OCI-LY7 (cell line): ENCODE measurements around the gene ATP6V1C2. TPM values are rescaled to one million over a fixed set of nuclear protein-coding genes. Genes with fewer than 3 reads are reported as not detected.

Experiments used
- BruUV-seq: library from RNA; stranded (reverse); fragments of 400-500 nt; replicated peaks from 2 replicates; lab custom pipeline; 2021; lab: Mats Ljungman, UMichigan
- CTCF ChIA-PET: fragments of 300-600 bp; sonication (Branson Sonifier 250); formaldehyde crosslinking; loops from one replicate; lab custom pipeline; 2022; ENCODE audit warnings: antibody characterized with exemption; ENCODE audit not compliant: unreplicated experiment; lab: Charles Lee
- POLR2A ChIA-PET: fragments of 300-600 bp; sonication (Branson Sonifier 250); formaldehyde crosslinking; loops from one replicate; lab custom pipeline; 2022; ENCODE audit warnings: antibody characterized with exemption; lab: Charles Lee
- DNase-seq: peaks from one replicate; pipeline ENCODE4 v3.0.0-alpha.2; 2015; ENCODE audit warnings: low spot score
- H2AFZ ChIP-seq: fragments of 200-600 bp; sonication (generic), shearing (Covaris generic); 2 replicates; pipeline ENCODE4 v1.6.1; 2014; ENCODE audit warnings: mild to moderate bottlenecking, antibody characterized with exemption, low read length, moderate library complexity
- H3K27ac ChIP-seq: fragments of 200-600 bp; sonication (generic); 2 replicates; pipeline ENCODE4 v1.5.1; 2014; ENCODE audit warnings: mixed run types, low read depth, mild to moderate bottlenecking, moderate library complexity, low read length, inconsistent platforms; ENCODE audit not compliant: poor library complexity, severe bottlenecking
- H3K36me3 ChIP-seq: fragments of 200-600 bp; sonication (generic); 2 replicates; pipeline ENCODE4 v1.6.1; 2014; ENCODE audit warnings: mild to moderate bottlenecking, antibody characterized with exemption, low read length, moderate library complexity, mixed read lengths; ENCODE audit not compliant: insufficient read depth
- H3K4me1 ChIP-seq: fragments of 200-600 bp; sonication (generic); 2 replicates; pipeline ENCODE4 v1.5.1; 2014; ENCODE audit warnings: mild to moderate bottlenecking, low read length; ENCODE audit not compliant: insufficient read depth, poor library complexity, severe bottlenecking
- H3K4me2 ChIP-seq: fragments of 200-600 bp; sonication (generic); 2 replicates; pipeline ENCODE4 v1.6.1; 2014; ENCODE audit warnings: mild to moderate bottlenecking, low read length
- H3K4me3 ChIP-seq: fragments of 200-600 bp; sonication (generic); 2 replicates; pipeline ENCODE4 v1.5.1; 2014; ENCODE audit warnings: mild to moderate bottlenecking, low read depth, low read length; ENCODE audit not compliant: poor library complexity, severe bottlenecking
- H3K79me2 ChIP-seq: fragments of 200-600 bp; sonication (generic); 2 replicates; pipeline ENCODE4 v1.6.1; 2016; ENCODE audit warnings: low read depth, mild to moderate bottlenecking, low read length, moderate library complexity, mixed read lengths; ENCODE audit not compliant: insufficient read depth
- H3K9me2 ChIP-seq: fragments of 200-600 bp; sonication (generic); 2 replicates; pipeline ENCODE4 v1.6.1; 2016; ENCODE audit warnings: mild to moderate bottlenecking, low read length, mixed read lengths; ENCODE audit not compliant: insufficient read depth
- H3K9me3 ChIP-seq: fragments of 200-600 bp; sonication (generic); 2 replicates; pipeline ENCODE4 v1.6.1; 2014; ENCODE audit warnings: mild to moderate bottlenecking, mixed run types, low read length, mixed read lengths
- H4K20me1 ChIP-seq: fragments of 200-600 bp; sonication (generic); 2 replicates; pipeline ENCODE4 v1.6.1; 2014; ENCODE audit warnings: mild to moderate bottlenecking, antibody characterized with exemption, low read length, moderate library complexity, mixed read lengths; ENCODE audit not compliant: insufficient read depth
- EZH2phosphoT487 ChIP-seq: fragments of 200-600 bp; sonication (generic); IDR thresholded peaks from 2 replicates; pipeline ENCODE4 v1.6.1; 2018; ENCODE audit warnings: low read depth, borderline replicate concordance, mild to moderate bottlenecking, mixed run types, antibody characterized with exemption, low read length, moderate library complexity, mixed read lengths
- intact Hi-C: fragments of 100-400 bp; cut with micrococcal nuclease; formaldehyde crosslinking; loops from one replicate; pipeline ENCODE4 v1.10.0; 2022; ENCODE audit not compliant: unreplicated experiment
- total RNA-seq, 2 experiments: library from RNA; depleted of rRNA in 1 of 2; stranded (reverse); fragments of >200 nt in 1 of 2; shearing (Covaris generic) in 1 of 2; gene quantifications; 2 replicates each; pipeline ENCODE4 v1.2.3, GENCODE V29; 2014 to 2022
- TF ChIP-seq, protein P1 (sequence below): fragments of 200-600 bp; sonication (generic); conservative IDR thresholded peaks from 2 replicates; pipeline ENCODE4 v1.5.1; 2014; ENCODE audit warnings: mild to moderate bottlenecking, antibody characterized with exemption, low read length, moderate library complexity, mixed read lengths

ATP6V1C2 gene
- total RNA-seq, 2 experiments from 2014 or later, result 0.13 TPM; not detected in 1

DNA sequence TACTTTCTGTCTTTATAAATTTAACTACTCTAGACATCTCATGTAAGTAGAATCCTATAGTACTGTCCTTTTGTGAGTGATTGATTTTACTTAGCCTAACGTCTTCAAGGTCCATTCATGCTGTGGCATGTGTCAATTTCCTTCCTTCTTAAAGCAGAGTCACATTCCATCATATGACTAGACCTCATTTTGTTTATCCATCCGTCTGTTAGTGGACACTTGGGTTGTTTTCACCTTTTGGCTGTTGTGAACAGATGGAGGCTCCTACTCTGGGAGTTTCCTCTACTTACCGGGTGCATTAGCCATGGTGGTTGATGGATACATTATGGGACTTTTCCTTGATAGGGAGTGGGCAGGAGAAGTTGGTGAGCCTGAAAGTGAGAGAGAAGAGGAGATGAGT lies 97.6 kb downstream of the ATP6V1C2 start:
- no peaks in the 10 kb centered on the region for H3K4me1 ChIP-seq
- intact Hi-C loops, result no loop called here
- no peak overlapping the region for H3K27ac ChIP-seq
- H3K79me2 ChIP-seq, result no peaks in the 10 kb centered on the region
- no peaks in the 10 kb centered on the region for H3K36me3 ChIP-seq
- POLR2A ChIA-PET, result no interaction called here
- no peak overlapping the region for H2AFZ ChIP-seq
- BruUV-seq, result no TSS peak
- no peaks in the 10 kb centered on the region for H3K9me2 ChIP-seq
- CTCF ChIA-PET, result no interaction called here
- H3K9me3 ChIP-seq, result no peaks in the 10 kb centered on the region
- no peak for DNase-seq
- H3K4me3 ChIP-seq, result no peak overlapping the region
- no peak for TF ChIP-seq EZH2phosphoT487
- TF ChIP-seq, protein P1, sequence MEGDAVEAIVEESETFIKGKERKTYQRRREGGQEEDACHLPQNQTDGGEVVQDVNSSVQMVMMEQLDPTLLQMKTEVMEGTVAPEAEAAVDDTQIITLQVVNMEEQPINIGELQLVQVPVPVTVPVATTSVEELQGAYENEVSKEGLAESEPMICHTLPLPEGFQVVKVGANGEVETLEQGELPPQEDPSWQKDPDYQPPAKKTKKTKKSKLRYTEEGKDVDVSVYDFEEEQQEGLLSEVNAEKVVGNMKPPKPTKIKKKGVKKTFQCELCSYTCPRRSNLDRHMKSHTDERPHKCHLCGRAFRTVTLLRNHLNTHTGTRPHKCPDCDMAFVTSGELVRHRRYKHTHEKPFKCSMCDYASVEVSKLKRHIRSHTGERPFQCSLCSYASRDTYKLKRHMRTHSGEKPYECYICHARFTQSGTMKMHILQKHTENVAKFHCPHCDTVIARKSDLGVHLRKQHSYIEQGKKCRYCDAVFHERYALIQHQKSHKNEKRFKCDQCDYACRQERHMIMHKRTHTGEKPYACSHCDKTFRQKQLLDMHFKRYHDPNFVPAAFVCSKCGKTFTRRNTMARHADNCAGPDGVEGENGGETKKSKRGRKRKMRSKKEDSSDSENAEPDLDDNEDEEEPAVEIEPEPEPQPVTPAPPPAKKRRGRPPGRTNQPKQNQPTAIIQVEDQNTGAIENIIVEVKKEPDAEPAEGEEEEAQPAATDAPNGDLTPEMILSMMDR, result no peak
- no peak overlapping the region for H3K4me2 ChIP-seq
- no peaks in the 10 kb centered on the region for H4K20me1 ChIP-seq

DNA sequence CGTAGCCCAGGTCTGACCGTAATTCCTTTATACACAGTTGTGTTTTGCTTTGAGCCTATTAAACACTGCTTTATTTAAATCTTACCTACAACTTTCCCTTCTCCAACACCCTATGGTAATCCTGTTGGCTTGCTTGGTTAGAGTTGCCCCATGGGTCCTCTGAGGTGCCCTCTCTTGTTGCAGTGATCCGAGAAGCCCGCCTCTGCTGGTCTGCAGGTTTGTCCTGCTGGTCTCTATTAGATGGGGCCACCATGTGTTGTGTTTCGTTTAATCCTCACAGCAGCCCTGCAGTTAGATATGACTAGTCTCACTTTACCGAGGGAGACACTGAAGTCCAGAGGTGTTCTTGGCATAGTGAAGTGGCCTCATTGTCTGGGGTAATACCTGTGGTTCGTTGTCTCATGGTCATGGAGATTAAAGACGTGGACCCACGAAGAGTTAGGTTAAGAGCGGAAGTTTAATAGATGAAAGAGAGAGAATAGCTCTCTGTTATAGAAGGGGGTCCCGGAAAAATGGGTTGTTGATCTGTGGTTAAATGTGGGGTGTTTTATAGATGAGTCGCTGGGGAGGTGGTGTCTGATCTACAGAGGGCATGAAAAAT lies 98.4 kb downstream of the ATP6V1C2 start:
- no peak overlapping the region for H3K4me3 ChIP-seq

DNA sequence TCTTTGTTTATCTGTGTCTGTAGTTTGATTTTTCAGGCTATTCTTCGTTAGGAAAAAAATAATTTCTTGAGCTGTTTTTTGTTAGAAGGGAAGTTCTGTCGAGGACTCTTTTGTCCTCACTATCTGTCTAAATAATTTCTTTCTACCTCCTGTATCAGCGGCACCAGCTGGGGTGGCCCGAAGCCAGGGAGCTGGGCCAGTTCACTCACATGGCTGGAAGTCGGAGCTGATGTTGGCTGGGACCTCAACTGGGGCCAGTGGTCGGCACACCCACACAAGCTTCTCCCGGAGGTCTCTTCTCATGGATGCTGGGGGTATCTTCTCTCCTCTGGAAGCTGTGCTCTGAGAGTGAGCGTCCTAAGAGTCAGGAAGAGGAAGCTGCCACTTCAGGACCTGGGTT lies 99.1 kb downstream of the ATP6V1C2 start:
- POLR2A ChIA-PET, result interaction anchor here (0.6 to 0.7 kb wide), 4 partner anchors 9 to 329 kb away, joined by 3 to 4 read pairs (median 3); no protein-coding TSS in a partner anchor
- Histone ChIP-seq H3K9me3 (no peaks in the 10 kb centered on the region), H3K79me2 (no peaks in the 10 kb centered on the region), H2AFZ (no peak overlapping the region), H3K9me2 (no peaks in the 10 kb centered on the region), H3K27ac (no peak overlapping the region), H4K20me1 (no peaks in the 10 kb centered on the region), H3K4me1 (no peaks in the 10 kb centered on the region), H3K36me3 (no peaks in the 10 kb centered on the region), H3K4me3 (no peak overlapping the region), H3K4me2 (no peak overlapping the region)
- TF ChIP-seq, protein P1, result no peak
- no peak for TF ChIP-seq EZH2phosphoT487
- CTCF ChIA-PET, result no interaction called here
- BruUV-seq, result no TSS peak
- intact Hi-C loops, result no loop called here
- no peak for DNase-seq

More for the DNA sequence above, 98.4 kb downstream of the ATP6V1C2 start:
- H3K9me2 ChIP-seq, result no peaks in the 10 kb centered on the region
- no peak for TF ChIP-seq EZH2phosphoT487
- TF ChIP-seq, protein P1, result no peak
- ChIA-PET POLR2A (interaction anchor here (0.6 kb wide), 1 partner anchor 101 kb away, joined by 3 read pairs; no protein-coding TSS in a partner anchor), CTCF (no interaction called here)
- intact Hi-C loops, result no loop called here
- no peak overlapping the region for H3K4me2 ChIP-seq
- H3K9me3 ChIP-seq, result no peaks in the 10 kb centered on the region
- DNase-seq, result no peak
- H3K4me1 ChIP-seq, result no peaks in the 10 kb centered on the region
- no peak overlapping the region for H3K27ac ChIP-seq
- no TSS peak for BruUV-seq
- no peaks in the 10 kb centered on the region for H4K20me1 ChIP-seq
- no peak overlapping the region for H2AFZ ChIP-seq
- no peaks in the 10 kb centered on the region for H3K79me2 ChIP-seq
- no peaks in the 10 kb centered on the region for H3K36me3 ChIP-seq
